Measurements from ENCODE around the gene PTRH1.
"Not testable (repeated sequence)": the region's sequence is repeated elsewhere in the genome, so short reads cannot be mapped to it uniquely, and the experiment has no call there.

Gene PTRH1, protein sequence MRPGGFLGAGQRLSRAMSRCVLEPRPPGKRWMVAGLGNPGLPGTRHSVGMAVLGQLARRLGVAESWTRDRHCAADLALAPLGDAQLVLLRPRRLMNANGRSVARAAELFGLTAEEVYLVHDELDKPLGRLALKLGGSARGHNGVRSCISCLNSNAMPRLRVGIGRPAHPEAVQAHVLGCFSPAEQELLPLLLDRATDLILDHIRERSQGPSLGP

DNA sequence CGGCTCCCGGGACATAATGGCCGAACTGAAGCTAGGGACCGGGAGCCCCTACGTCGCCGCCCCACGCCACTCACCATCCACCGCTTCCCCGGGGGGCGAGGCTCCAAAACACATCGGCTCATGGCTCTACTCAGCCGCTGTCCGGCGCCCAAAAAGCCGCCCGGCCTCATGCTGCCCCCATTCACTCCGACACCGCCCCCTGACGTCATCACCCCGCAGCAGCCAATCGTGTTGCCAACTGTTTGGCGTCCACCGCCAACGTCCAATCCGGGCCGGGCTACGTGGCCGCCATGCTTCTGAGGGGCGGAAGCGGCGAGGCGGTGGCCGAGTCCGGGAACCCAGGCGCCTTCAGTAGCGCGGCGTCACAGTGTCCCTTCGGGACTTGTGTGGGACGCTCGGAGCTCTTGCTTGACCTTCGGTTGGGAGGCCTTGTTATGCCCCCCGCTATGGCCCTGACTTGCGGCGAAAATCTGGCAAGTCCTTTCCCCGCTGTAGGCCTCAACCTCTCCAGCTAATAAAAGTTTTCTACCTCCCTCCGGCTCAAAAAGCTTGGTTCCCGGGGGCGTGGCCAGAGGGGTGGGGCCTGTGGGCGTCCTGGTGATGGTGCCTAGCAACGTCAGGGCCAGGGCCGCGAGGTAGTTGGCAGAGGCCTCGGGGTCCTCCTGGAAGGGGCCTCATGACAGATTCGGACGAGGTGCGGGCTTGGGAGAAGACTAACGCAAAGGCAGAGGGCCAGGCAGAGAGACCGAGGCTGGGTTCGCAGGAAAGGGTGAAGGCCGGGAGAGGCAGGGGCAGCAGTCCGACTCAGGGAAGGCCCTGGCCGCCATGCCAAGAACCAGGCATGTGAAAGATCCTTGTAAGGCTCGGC is at the start of gene PTRH1, which contains the start of gene TTC16:
Gene PTRH1, minus strand, starts transcription at position 194 of the 868 bp plus-strand sequence. Its CDS starts 24 bp downstream, at position 170.
Gene TTC16, plus strand, starts transcription at position 610 of the 868 bp plus-strand sequence. Its CDS starts 67 bp downstream, at position 677.
- peak; percentile 96 for DNase-seq

DNA sequence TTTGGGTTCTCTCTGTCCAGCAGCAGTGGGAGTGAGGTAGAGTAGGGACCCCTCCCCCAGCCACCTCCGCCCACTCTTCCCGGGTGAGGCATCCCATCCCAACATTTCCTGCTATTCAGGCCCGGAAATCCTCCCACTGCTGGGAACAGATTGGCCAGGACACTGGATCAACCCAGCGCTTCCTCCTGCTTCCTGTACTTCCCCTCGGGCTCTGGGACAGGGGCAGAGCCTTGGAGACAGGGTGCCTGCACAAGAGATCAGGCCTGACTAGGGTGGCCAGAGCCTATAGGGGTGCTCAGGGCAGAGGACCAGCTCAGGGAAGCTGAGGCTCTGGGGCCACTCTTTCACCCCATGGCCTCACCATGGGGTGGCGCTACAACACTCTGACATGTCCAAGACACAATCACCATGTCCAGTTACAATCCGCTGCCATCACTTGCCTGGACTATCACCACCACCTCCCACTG is 48.5 kb upstream of the PTRH1 start:
- DNase-seq, result no peak

DNA sequence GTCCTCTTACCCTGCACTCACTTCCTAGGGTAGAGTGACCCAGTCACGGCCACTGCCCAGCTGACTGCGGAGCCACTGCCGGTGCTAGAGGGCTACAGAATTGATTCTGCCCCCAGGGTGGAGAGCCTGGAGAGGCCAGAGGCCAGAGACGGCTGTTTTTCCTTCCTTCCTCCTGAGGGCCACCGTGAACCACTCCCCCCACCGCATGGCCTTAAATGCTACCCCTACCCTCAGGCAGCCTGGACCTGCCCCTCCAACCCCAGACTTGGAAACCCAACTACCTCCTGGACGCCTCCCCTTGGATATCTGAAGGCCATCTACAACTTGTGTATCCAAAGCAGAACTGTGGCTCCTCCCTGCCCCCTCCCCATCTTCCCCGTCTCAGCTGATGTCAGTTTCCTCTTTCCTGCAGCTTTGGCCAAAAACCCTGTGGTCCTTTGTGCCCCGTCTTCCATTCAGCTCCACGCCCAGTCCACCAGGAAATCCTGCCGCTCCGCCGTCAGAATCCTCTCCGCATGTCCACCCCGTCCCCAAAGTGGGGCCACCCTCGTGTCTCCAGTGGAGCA is 46.7 kb upstream of the PTRH1 start:
- DNase-seq, result no peak

DNA sequence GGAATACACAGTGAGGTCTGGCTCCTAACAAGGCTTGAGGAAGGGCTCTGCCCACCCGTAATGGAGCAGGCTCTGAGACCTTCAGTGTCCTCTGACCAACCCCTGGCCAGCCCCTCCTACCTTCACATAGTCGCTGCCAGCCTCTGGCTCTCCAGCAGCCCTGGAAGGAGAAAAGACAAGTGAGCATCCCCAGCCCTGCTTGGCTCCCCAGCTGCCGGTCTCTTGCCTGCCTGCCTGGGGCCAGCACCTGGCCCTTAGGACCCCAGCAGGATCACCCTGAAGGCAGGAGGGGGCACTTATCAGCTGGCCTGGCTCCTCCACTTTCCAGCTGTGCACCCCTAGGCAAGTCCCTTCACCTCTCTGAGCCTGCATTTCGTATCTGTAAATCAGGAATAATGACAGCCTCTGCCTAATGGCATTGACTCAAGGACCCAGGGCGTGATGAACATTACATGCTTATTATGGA is 46.1 kb upstream of the PTRH1 start:
- DNase-seq, result no peak

DNA sequence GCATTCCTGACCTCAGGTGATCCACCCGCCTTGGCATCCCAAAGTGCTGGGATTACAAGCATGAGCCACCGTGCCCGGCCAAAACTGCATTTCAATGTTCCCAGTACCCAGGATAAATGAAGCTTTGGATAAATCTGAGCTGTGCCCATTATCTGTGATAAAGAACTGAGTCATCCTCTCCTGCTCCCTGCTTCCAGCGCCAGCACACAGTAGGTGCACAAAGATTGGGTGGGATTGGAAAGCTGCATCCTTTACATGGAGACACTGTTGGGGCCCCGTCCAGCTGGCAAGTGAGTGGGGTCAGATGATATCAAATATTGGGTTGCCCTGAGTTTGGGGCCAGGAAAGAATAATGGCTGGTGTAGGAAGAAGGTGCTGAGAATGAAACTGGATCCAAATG is 45.6 kb upstream of the PTRH1 start:
- DNase-seq, result no peak

DNA sequence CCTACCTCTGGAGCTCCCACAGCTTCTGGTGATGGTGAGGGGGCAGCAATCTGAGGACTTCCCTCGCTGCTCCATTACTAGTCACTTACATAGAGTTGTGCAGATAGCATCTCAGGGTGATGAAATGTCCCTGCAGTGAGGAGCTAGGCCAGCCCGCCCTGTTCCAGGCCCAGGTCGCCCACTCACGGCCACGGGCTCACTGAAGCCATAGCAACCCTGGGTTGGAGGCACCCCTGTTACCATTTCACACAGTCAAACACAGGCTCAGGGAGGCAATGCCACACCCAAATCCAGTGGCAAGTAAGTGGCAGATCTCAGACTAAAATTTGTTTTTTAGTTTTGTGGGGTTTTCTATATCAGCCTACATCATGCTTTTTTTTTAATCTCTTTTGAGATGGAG is 43.4 kb upstream of the PTRH1 start:
- no peak for DNase-seq

DNA sequence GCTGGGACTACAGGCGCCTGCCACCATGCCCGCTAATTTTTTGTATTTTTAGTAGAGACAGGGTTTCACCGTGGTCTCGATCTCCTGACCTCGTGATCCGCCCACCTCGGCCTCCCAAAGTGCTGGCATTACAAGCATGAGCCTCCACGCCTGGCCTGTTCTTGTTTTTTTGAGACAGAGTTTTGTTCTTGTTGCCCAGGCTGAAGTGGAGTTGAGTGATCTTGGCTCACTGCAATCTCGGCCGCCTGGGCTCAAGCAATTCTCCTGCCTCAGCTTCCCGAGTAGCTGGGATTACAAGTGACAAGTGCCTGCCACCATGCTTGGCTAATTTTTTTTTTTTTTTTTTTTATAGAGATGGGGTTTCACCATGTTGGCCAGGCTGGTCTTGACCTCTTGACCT is 41.3 kb upstream of the PTRH1 start:
- DNase-seq, result not testable (repeated sequence)

DNA sequence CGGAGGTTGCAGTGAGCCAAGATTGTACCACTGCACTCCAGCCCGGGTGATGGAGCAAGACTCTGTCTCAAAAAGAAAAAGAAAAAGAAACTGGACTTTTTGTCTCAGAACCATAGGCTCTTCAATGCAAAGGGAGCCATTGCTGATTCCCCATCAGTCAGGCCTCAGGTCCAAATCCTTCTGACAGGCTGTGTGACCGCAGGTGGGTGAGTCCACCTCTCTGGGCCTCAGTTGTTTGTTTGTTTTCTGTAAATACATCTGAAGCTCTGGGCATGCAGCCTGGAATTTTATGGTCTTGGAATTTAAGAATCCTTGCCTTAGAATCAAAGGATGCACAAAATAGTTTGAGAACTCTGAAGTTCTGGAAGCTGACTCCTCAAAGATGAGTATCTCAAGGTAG is 40.8 kb upstream of the PTRH1 start:
- DNase-seq, result no peak

DNA sequence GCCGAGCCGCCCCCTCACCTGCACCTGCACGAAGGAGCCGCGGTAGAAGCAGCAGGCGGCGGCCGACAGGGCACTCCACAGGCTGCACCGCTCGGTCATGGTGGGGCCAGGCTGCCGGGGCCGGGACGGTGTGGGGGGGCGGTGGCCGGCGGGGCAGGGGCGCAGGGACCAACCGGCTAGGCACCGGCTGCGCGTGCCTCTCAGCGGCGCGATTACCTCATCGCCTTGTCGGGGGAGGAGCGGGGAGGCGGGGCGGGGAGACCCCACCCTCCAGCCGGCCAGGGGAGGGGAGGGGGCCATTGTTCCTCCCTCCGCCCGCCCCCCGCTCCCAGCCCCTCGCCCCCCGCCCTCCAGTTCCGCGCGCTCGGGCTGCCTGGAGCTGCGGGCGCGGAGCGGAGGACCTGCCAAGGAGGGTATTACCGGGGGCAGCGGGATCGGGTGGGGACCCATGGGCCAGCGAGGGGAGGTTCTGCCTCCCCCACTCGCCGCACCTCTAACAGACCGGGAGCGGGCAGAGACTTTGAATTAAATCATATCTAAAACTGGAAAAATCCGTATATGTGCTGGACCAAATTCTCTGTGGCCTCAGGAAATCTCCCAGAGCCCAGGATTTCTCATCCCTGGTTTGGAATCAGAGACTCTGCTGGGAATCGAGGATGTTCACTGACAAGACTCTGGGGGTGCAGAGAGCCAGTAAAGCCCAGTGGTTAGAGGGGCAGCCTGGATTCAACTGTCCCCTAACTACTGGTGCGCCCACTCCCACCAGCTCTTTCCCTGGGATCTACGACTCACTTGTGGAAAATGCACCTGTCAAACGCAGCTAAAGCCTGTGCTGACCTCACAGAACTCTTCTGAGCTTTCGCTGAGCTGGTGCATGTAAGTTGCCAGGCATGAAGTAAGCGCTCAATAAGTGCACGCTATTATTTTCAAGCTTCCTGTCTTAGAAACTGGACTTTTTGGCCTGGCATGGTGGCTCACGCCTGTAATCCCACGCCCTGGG is 39.9 kb upstream of the PTRH1 start:
- no peak for DNase-seq

DNA sequence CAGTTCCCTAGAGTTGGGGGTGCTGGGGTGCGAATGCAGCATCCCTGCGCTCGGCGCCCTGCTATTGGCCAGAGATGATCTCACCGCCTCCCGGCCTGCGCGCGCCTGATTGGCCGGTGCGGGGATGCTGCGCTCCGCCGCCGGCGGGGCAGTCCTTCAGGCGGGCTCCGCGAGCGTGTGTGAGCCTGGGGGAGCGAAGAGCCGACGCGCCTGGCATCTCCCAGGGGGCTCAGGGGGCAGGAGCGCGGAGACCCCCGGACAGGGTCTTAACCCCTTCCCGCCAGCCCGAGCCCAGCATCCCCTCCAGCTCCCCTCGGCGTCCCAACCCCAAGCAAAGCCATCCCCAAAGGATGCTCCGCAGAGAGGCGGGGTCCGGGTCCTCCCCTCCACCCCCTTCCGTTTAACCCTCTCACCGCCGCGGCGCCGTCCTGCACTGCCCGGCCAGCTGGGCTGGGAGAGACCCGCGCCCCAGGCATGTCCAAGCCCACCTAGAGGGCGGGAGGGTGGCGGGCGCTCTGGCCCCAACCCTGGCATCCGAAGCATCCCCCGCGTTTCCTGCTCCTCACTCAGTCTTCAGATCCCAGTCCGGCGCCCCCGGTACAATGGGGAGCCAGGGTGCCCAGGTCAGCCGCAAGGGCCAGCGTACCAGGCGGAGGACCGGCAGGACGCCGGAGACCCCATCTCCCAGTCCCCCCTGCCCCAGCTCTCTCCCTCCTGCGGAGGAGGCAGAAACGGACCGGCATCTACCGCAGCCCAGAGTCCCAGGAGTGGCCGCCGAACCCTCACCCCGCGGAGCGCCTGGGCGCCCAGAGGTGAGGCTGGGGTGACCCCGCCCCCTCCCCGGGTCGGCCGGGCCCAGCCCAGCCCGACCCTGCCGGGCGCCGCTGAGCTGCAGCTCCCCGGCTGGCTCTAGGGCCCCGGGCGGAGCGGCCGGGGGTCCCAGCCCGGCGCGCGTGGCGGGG is 38.9 kb upstream of the PTRH1 start:
- DNase-seq, result no peak

DNA sequence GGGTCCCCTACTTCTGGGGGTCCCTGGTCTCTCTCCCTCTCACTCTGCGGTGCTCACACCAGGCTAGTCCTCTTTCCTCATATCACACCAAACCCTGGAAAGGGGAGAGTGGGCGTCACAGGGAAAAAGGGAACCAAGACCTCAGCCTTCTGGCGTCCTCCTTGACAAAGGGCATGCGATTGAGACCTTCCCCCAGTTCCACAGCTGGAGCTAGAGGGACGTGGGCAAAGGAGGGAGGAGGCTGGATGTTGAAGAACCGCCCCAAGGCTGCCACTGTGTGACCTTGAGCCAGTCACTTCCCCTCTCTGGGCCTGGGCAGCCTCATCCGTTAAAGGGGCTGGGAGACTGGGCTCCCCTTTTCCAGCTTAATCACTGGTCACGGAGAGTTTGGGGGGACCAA is 38.2 kb upstream of the PTRH1 start:
- DNase-seq, result no peak

DNA sequence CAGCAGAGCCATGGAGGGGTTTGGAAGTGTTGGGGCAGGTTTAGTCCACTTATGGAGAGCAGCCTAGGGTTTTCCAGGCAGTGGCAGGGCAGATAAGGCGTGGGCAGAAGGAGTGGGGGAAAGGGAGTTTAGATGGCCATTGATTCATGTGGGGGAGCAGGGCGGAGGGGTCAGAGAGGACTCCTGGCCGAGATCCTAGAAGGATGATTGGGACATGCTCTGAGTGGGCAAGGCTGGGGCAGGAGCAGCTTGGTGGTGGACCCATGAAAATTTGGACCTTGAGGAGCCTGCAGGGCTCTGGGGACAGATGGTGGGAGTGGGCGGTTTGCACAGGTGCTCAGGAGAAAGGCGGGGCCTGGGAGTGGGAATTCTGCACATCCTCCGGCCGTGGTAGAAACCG is 37.7 kb upstream of the PTRH1 start:
- no peak for DNase-seq

DNA sequence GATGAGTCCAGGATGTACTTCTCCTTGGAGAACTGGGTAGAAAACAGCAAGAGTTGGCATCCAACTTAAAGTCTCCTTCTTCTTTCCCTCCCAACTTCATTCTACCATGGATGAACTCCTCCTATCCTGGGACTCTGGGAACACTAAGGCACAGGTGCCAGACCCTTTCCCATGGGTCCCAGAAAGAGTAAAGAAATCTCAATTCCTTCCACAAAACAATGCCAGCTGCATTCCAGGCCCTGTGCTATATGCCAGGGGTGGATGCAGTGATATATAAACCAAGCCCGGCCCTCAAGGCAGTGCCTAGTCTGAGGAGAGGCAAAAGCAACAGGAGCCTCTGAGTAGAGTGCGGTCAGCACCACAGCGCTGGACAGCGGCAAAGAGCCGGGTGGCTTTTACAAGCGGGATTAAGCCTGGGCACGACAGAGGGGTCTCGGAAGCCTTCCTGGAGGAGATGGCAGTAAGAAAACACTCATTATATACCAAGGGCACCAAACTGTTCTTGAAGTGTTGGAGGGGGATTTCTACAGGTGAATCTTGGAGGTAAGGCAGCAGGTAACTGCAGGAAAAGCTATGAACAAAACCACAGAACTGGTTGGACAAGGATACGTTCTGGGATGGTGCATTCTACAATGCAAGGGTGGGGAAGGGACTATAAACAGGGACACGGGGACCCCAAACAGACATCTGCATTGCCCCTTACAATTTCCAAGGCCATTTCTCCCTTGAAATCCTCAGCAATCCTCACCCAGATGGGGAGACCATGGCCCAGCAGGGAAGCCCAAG is 36.0 kb upstream of the PTRH1 start:
- no peak for DNase-seq

DNA sequence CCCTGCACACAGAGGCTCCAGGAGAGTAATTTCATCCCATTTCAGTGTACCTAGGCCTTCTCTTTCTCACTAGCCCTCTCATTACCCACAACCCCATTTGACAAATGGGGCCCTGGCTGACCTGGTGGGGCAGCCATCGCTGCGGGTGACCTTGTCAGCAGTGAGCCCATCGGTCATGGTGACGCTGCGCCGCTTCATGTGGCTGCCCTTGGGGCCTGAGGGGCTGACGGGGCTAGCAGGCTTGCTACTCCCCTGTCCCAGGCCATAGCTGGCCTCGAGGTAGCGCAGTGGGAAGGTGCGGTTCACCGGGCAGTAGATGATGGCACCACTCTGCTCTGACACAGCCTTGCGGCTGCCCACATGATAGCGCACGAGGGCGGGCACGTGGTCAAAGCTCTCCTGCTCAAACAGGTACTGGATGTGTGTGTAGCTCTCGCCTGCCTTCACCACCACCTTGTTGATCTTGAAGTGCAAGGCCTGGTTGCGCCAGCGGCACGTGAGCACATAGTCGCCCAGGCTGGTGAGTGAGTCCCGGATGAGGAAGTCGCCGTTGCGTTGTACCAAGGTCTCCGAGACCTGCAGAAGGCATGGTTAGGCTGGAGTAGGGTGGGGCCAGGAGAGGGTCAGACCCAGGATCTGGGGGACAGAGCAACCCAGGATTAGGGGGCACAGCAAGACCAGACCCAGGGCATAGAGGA is 33.8 kb upstream of the PTRH1 start:
- DNase-seq, result no peak

DNA sequence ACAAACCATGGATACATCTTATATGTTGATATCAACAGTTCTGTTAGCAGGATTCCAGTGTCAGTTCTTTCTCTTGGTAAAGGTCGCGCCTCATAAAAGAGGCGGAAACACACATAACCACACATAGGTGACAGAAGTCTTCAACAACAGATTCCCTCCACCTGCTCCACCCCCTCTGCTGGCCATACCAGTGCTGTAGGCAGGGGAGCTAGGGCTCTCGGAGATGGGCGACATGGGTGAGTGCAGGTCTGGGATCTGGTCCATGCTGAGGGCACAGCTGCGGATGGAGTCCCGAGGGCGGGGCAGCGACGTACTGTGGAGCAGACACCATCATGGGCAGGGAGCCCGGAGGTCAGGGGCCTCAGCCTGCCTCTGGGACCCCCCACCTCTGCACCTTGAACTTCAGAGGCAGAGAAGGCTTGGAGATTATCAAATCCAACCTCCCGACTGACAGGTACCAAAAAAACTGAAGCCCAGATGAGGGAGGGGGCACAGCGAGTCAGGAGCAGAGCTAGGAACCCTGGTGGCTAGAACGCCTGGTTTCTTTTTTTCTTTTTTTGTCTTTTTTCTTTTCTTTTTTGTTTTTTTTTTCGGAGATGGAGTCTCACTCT is 31.6 kb upstream of the PTRH1 start:
- peak; percentile 47 for DNase-seq

DNA sequence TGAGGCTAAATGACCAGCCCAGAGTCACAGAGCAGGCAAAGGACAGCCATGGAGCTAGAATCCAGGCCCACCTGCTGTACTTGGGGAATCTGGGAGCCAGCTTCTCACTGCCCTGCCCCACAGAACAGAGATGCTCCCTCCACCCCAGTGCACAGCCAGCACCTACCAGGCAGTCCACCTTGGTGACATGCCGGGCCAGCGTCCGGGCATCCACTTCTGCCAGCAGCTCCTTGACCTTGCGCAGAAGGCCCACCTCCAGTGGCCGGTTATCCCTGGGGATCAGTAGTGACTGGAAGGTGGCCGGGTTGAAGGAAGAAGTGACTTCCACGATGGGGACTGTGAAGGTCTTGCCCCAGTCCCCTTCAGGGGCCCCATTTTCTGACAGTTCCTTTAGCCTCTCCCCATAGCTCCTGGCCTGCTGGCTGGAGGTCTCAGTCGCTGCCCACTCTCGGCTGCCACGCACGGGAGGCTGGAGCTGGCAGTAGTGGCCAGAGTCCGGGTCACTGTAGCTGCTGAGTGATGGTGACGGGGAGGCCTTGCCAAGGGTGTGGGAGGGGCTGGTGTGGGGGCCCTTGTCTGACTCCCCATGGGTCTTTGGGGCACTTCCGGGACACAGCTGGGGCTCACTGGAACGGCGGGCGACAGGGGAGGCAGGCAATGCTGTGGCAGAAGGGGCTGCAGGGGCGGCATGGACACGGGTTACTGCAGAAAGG is 29.1 kb upstream of the PTRH1 start:
- no peak for DNase-seq

DNA sequence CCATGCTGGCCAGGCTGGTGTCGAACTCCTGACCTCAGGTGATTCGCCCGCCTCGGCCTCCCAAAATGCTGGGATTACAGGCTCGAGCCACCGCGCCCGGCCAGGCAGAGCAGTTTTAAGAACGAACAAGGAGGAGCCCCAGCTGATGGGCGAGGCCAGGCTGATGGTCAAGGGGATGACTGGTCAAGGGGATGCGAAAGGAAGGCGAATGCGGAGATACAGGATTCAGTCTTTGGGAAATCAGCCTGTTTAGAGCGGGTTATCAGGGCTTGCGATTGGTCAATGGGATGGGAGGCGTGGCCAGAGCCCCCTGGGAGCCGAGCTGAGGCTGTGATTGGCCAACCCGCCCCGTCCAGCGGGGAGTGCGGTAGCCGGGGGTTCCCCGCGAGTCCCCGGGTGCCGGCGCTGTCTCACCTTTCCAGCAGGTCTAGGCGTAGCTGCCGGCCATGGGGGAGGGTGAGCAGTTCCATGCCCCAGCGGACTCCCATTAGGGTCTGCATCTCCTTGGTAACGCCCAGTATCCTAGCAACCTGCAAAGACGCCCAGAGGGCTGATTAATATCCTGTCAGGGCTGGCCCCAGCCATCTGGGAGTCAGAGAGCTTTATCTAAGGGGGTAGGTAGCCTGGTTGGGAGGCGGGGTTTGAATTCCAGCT is 27.1 kb upstream of the PTRH1 start:
- no peak for DNase-seq

DNA sequence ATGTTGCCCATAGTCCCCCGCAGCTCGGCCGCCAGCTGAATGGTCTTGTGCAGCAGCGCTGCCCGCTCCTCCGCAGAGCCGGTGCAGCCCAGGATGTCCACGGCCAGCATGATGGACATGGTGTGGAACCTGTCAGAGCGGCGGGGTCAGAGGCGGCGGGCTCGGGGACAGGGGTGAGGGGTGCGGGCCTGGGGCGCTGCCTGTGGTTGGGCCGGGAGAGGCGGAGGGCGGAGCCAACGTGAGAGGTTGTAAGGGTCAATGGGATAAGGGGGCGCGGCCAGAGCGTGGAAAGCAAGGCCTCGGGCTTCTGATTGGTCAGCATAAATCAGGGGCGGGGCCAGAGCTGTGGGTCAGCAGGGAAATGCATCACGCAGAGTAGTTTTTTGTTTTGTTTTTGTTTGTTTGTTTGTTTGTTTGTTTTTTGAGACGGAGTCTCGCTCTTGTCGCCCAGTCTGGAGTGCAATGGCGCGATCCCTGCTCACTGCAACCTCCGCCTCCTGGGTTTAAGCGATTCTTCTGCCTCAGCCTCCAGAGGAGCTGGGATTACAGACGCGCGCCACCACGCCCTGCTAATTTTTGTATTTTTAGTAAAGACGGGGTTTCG is 26.5 kb upstream of the PTRH1 start:
- no peak for DNase-seq

Measured in CD4-positive, alpha-beta T cell treated with Interleukin-10 for 1 hour (primary cell).